Spleen (tissue), 7 donors: ENCODE results near the gene KBTBD2.

ENCODE experiments used
- POLR2A ChIP-seq, 3 donors: fragments of 450-650 bp; IDR thresholded peaks; one replicate each; pipeline ENCODE4 v1.5.1; 2017; ENCODE audit warnings: antibody characterized with exemption in 3 of 3, mild to moderate bottlenecking in 1 of 3
- POLR2AphosphoS5 ChIP-seq, 3 donors: sonication (generic); formaldehyde crosslinking; IDR thresholded peaks; one replicate each; pipeline ENCODE4 v1.5.1; 2017; ENCODE audit warnings: antibody characterized with exemption in 3 of 3
- TF ChIP-seq, protein P1 (sequence below), 11 experiments: fragments of 200-600 bp in 7 of 11; fragments of 450-650 bp in 4 of 11; sonication (generic) in 4 of 11; IDR thresholded peaks in 8 of 11; conservative IDR thresholded peaks in 3 of 11; 1 replicate in 7 of 11; 2 replicates in 4 of 11; pipeline versions ENCODE4 v1.4.0 to v1.8.0; 2016 to 2021; ENCODE audit warnings: antibody characterized with exemption in 11 of 11, inconsistent platforms in 4 of 11, mild to moderate bottlenecking in 1 of 11
- donor health status: DM: no; HTN: no; CAD: no; lungs with moderate emphysema.
- donor health status: DM: no; HTN: no; CAD: no.
- donor health status: DM: no; HTN: no; CAD: no.

DNA sequence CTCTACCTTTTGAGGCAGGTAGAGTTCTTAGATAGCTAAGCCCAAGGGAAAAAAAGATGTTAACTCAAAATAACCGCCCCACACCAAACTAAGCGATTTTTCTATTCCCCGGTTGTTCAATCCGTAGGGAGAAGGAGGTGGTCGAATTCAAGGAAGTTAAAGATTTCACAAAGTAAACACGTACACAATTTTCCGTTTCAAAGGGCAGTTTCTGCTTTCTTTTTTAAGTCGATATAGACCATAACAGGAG lies 842 bp downstream of the KBTBD2 start:
- TF ChIP-seq POLR2A (IDR thresholded peaks at IDR 0.05) (no peak), POLR2AphosphoS5 (IDR thresholded peaks at IDR 0.05) (no peak)
- TF ChIP-seq, protein P1, sequence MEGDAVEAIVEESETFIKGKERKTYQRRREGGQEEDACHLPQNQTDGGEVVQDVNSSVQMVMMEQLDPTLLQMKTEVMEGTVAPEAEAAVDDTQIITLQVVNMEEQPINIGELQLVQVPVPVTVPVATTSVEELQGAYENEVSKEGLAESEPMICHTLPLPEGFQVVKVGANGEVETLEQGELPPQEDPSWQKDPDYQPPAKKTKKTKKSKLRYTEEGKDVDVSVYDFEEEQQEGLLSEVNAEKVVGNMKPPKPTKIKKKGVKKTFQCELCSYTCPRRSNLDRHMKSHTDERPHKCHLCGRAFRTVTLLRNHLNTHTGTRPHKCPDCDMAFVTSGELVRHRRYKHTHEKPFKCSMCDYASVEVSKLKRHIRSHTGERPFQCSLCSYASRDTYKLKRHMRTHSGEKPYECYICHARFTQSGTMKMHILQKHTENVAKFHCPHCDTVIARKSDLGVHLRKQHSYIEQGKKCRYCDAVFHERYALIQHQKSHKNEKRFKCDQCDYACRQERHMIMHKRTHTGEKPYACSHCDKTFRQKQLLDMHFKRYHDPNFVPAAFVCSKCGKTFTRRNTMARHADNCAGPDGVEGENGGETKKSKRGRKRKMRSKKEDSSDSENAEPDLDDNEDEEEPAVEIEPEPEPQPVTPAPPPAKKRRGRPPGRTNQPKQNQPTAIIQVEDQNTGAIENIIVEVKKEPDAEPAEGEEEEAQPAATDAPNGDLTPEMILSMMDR (IDR thresholded peaks at IDR 0.05 in 8 of 11, conservative IDR thresholded peaks at IDR 0.05 in 3 of 11) = no peak
